Epithelial cell of esophagus (primary cell): ENCODE data around the gene NHLRC2.
A peak's percentile ranks its signal among the peaks of the same experiment; 100 is the strongest.
"Not testable (repeated sequence)": the region's sequence is repeated elsewhere in the genome, so short reads cannot be mapped to it uniquely, and the experiment has no call there.

Experiments used
- DNase-seq: peaks from one replicate; pipeline ENCODE4 v3.0.0; 2010; ENCODE audit warnings: low read depth
- H3K4me3 ChIP-seq: 2 replicates; pipeline ENCODE4 v1.5.1; 2011; ENCODE audit warnings: mild to moderate bottlenecking, low read length, control low read depth
- TF ChIP-seq, protein P1 (sequence below): IDR thresholded peaks from 2 replicates; pipeline ENCODE4 v1.5.1; 2011; ENCODE audit warnings: low read depth, mild to moderate bottlenecking, low read length, control low read depth, inconsistent platforms; ENCODE audit not compliant: insufficient read depth; ENCODE audit errors: missing control alignments

The NHLRC2 gene, protein sequence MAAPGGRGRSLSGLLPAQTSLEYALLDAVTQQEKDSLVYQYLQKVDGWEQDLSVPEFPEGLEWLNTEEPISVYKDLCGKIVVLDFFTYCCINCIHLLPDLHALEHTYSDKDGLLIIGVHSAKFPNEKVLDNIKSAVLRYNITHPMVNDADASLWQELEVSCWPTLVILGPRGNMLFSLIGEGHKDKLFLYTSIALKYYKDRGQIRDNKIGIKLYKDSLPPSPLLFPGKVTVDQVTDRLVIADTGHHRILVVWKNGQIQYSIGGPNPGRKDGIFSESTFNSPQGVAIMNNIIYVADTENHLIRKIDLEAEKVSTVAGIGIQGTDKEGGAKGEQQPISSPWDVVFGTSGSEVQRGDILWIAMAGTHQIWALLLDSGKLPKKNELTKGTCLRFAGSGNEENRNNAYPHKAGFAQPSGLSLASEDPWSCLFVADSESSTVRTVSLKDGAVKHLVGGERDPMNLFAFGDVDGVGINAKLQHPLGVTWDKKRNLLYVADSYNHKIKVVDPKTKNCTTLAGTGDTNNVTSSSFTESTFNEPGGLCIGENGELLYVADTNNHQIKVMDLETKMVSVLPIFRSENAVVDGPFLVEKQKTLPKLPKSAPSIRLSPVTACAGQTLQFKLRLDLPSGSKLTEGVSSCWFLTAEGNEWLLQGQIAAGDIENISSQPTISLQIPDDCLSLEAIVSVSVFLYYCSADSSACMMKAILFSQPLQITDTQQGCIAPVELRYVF

DNA sequence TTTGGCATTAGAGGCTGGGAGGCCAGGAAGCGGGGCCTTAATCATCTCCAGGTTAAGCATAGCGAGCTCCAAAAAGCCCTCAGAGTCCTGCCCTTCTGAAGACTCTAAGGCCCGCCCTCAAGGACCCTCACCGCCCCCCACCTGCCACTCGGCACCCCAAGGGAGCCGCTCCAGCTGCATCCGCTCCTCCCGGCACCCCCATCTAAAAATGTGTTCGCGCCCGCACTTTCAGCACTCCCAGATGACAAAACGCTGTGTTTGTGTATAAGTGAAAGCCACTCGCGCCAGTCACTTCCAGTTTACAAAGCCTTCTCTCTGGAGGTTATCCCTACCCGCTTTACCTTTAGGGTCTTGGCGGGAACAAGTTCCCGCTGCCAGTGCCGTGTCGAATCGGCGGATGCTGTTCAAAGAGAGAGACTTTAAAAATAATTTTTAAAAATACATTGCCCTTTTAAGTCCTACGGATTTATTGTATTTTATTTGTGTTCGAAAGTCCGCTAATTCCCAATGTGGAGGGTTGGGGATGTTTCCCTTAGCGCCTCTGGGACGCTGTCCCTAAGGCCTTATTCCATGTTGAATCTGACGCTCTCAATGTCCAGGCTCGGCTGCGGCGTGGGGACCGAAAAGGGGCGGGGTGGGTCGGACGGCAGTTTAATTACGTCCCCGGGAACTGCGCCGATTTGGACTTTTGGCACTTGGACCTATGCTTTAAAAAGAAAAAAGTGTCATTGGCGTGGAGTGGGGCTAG is at the start of gene NHLRC2, which contains the start of gene DCLRE1A:
TSS of gene NHLRC2 (plus strand) at position 649 of the 748 bp plus-strand sequence. CDS start 212 bp downstream, outside the sequence.
TSS of gene DCLRE1A (minus strand) at position 70 of the 748 bp plus-strand sequence. CDS start 900 bp downstream, outside the sequence.
- H3K4me3 ChIP-seq, result peak within 1 kb of the TSS; percentile 79
- DNase-seq, result peak; percentile 79
- TF ChIP-seq, protein P1, sequence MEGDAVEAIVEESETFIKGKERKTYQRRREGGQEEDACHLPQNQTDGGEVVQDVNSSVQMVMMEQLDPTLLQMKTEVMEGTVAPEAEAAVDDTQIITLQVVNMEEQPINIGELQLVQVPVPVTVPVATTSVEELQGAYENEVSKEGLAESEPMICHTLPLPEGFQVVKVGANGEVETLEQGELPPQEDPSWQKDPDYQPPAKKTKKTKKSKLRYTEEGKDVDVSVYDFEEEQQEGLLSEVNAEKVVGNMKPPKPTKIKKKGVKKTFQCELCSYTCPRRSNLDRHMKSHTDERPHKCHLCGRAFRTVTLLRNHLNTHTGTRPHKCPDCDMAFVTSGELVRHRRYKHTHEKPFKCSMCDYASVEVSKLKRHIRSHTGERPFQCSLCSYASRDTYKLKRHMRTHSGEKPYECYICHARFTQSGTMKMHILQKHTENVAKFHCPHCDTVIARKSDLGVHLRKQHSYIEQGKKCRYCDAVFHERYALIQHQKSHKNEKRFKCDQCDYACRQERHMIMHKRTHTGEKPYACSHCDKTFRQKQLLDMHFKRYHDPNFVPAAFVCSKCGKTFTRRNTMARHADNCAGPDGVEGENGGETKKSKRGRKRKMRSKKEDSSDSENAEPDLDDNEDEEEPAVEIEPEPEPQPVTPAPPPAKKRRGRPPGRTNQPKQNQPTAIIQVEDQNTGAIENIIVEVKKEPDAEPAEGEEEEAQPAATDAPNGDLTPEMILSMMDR, result no peak

DNA sequence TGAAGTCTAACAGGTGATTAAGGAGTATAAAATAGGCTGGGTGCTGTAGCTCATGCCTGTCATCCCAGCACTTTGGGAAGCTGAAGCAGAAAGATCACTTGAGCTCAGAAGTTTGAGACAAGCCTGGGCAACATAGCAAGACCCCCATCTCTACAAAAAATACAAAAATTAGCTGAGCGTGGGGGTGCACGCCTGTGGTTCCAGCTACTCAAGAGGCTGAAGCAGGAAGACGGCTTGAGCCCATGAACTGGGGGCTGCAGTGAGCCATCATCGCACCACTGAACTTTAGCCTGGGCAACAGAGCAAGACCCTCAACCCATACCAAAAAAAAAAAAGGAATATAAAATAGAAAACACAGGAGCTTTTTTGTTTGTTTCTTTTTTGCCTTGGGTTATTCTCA is 48.0 kb upstream of the NHLRC2 start:
- TF ChIP-seq, protein P1, result no peak
- no peak for DNase-seq
- no peak overlapping the region for H3K4me3 ChIP-seq

DNA sequence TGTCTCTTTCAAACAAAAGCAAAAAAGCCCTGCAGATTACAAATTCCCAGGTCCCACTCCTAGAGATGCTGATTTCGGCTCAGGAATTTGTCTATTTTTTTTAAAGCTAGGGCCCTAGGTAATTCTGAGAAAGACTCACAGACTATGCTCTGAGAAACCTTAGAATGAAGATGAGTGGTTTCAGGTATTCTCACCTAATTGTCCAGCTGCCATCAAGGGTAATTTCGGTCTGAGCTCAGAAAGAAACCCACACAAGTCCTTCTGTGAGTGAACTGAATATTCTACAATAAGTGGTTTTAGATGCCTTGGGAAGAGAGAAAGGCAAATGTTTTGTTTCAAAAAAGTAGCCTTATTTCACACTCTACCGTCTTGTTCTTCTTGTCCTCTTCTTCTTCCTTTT is 46.3 kb upstream of the NHLRC2 start:
- DNase-seq, result no peak
- H3K4me3 ChIP-seq, result no peak overlapping the region
- TF ChIP-seq, protein P1, result no peak

DNA sequence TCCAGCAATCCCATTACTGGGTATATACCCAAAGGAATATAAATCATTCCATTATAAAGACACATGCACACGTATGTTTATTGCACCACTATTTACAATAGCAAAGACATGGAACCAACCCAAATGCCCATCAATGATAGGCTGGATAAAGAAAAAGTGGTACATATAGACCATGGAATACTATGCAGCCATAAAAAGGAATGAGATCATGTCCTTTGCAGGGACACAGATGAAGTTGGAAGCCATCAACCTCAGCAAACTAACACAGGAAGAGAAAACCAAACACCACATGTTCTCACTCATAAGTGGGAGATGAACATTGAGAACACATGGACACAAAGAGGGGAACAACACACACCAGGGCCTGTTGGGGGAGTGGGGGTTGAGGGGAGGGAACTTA is 39.8 kb upstream of the NHLRC2 start:
- DNase-seq, H3K4me3 ChIP-seq: not testable (repeated sequence)

DNA sequence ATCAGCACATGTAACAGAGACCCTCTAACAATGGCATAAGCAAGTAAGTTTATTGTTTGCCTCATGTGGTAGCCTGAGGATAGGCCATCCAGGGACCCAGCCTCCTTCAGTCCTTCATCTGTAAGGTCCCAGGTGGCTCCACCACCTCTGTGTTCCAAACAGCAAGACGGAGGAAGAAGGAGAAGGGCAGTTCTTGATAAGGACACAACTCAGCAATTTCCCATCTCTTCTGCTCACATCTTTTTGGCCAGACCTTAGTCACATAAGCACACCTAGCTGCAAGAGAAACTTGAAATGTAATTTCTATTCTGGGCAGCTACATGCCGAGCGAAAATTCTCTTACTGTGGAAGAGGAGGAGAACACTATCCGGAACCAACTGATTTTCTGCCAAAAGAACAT is 34.5 kb upstream of the NHLRC2 start:
- H3K4me3 ChIP-seq, result no peak overlapping the region
- DNase-seq, result no peak
- TF ChIP-seq, protein P1, result no peak

DNA sequence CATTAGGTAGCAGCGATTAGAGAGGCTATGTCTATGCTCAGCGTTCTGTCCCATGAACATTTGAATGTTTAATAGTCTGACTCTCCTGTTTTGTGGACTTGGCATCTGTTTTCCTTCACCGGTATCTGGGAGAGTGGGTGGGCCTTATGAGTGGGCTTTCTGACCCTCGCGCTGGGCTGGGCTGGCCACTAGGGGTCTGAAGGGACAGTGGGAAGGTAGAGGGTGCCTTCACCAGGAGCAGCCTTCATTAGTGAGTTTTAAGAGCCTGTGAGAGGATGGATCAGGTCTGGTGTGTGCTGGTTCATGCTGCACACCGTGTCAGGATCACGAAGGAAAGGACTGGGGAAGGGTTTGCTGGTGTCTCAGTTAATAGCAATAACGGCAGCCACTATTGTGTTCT is 34.0 kb upstream of the NHLRC2 start:
- TF ChIP-seq, protein P1, result no peak
- H3K4me3 ChIP-seq, result no peak overlapping the region
- DNase-seq, result no peak

DNA sequence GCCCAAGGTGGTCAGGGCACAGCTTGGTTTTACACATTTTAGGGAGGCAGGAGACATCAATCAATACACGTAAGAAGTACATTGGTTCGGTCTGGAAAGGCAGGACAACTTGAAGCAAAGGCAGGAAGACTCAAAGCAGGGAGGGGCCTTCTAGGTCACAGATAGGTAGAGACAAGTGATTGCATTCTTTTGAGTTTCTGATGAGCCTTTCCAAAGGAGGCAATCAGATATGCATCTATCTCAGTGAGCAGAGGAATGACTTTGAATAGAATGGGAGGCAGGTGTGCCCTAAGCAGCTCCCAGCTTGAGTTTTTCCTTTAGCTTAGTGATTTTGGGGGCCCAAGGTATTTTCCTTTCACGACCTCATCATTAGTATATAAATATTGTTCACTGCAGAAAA is 33.2 kb upstream of the NHLRC2 start:
- not testable (repeated sequence) for H3K4me3 ChIP-seq, DNase-seq
